ENCODE results near the gene ZNF112. TPM values are rescaled to one million over a fixed set of nuclear protein-coding genes. Genes with fewer than 3 reads are reported as not detected.
"Not testable (repeated sequence)": the region's sequence is repeated elsewhere in the genome, so short reads cannot be mapped to it uniquely, and the experiment has no call there.

Gene ZNF112
- total RNA-seq, 3 donors from 2014 or later (not counting 1 experiment from before 2014, with no cell fraction given), result 0.39 TPM; not detected in 2

DNA sequence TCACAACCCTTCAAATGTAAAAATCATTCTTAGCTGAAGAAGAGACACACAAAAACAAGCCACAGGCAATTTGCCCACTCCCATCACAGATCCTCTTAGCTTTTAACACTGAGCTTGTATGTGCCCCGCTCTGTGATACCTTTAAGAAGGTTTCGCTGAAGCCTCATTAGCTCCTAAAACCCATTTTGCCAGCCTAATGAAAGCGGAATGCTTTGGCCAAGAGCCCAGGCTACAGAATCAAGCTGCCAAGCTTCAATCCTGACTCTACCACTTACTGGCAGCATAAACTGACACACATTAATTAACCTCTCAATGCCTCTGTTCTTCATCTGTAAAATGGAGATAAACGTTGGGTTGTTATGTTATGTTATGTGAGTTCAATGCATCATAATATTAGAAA is 10.5 kb downstream of the ZNF112 start:
- intact Hi-C loops (cut with micrococcal nuclease), result no loop called here
- H3K27me3 Mint-ChIP-seq (ENCODE audit: low read depth in 2 of 2), result no peaks in the 10 kb centered on the region
- Histone ChIP-seq H3K27ac (ENCODE audit: low read length) (no peak overlapping the region), H3K4me3 (ENCODE audit: low read length) (no peak overlapping the region), H3K27me3 (ENCODE audit: control insufficient read depth, insufficient read depth, low read length) (no peaks in the 10 kb centered on the region), H3K36me3 (ENCODE audit: control insufficient read depth, insufficient read depth, low read length) (no peaks in the 10 kb centered on the region), H3K4me1 (ENCODE audit: control insufficient read depth, insufficient read depth, low read length) (no peaks in the 10 kb centered on the region), H3K9me3 (ENCODE audit: control insufficient read depth, insufficient read depth, low read length) (peaks cover 7% of the 10 kb centered on the region)
- no peak overlapping the region for H3K4me3 Mint-ChIP-seq
- WGBS (ENCODE audit: insufficient coverage), result 94% methylated on average over 3 of the region's 4 CpGs
- peaks cover 8 to 19% of the 10 kb centered on the region in 2 donors for H3K9me3 Mint-ChIP-seq
- H3K27ac Mint-ChIP-seq, result no peak overlapping the region
- no peak for ATAC-seq
- peaks cover 22% of the 10 kb centered on the region for H3K36me3 Mint-ChIP-seq
- H3K4me1 Mint-ChIP-seq, result no peaks in the 10 kb centered on the region
- DNase-seq, result no peak
- TF ChIP-seq, protein P1, sequence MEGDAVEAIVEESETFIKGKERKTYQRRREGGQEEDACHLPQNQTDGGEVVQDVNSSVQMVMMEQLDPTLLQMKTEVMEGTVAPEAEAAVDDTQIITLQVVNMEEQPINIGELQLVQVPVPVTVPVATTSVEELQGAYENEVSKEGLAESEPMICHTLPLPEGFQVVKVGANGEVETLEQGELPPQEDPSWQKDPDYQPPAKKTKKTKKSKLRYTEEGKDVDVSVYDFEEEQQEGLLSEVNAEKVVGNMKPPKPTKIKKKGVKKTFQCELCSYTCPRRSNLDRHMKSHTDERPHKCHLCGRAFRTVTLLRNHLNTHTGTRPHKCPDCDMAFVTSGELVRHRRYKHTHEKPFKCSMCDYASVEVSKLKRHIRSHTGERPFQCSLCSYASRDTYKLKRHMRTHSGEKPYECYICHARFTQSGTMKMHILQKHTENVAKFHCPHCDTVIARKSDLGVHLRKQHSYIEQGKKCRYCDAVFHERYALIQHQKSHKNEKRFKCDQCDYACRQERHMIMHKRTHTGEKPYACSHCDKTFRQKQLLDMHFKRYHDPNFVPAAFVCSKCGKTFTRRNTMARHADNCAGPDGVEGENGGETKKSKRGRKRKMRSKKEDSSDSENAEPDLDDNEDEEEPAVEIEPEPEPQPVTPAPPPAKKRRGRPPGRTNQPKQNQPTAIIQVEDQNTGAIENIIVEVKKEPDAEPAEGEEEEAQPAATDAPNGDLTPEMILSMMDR (IDR thresholded peaks at IDR 0.05), result no peak

DNA sequence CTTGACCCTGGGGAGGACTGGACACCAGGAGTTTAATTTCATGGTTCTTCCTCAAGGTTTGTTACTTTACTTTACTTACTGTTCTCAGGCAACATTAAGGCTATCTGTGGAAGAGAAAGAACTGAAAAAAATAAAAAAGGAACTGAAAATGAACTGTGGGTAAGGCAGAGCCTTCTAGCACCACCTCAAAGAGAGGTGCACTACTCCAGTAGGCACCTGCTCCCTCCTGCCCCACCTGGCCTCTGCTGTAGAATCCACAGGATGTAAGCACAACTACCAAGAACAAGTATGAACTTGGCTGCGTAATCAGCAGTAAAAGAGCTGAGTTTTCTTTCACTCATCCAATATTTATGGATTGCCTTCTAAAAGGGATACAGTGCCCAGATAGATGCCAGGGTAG is 12.2 kb downstream of the ZNF112 start:
- Histone ChIP-seq H3K4me3 (ENCODE audit: low read length) (no peak overlapping the region), H3K27ac (ENCODE audit: low read length) (no peak overlapping the region), H3K9me3 (ENCODE audit: control insufficient read depth, insufficient read depth, low read length) (peaks cover 10% of the 10 kb centered on the region), H3K4me1 (ENCODE audit: control insufficient read depth, insufficient read depth, low read length) (no peaks in the 10 kb centered on the region), H3K27me3 (ENCODE audit: control insufficient read depth, insufficient read depth, low read length) (no peaks in the 10 kb centered on the region), H3K36me3 (ENCODE audit: control insufficient read depth, insufficient read depth, low read length) (no peaks in the 10 kb centered on the region)
- DNase-seq, result no peak
- intact Hi-C loops (cut with micrococcal nuclease), result no loop called here
- TF ChIP-seq, protein P1 (IDR thresholded peaks at IDR 0.05), result no peak
- Mint-ChIP-seq H3K4me3 (no peak overlapping the region), H3K4me1 (no peaks in the 10 kb centered on the region), H3K27me3 (ENCODE audit: low read depth in 2 of 2) (no peaks in the 10 kb centered on the region), H3K27ac (no peak overlapping the region), H3K36me3 (peaks cover 16% of the 10 kb centered on the region), H3K9me3 (peaks cover 8 to 13% of the 10 kb centered on the region in 2 donors)
- ATAC-seq, result no peak
- WGBS (ENCODE audit: insufficient coverage), result 29% methylated on average over 1 of the region's 1 CpG

DNA sequence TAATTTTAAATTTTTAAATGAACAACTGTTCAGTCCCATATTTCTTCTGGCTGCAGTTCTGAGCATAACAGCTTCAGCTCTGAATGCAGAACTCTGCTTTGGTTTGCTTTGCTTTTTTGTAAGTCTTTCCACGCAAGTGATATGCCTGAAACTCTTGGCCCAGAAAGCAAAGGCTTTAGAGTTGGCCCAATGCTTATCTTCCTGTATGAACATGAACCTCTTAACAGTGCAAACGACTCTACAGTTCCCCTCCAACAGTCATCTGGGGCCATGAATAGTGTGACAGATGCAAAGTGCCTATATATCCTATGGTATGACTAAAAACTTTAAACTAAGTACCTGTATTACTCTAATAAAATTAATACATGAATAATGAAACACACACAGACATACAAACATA is 14.7 kb downstream of the ZNF112 start:
- Histone ChIP-seq H3K27ac (ENCODE audit: low read length) (no peak overlapping the region), H3K27me3 (ENCODE audit: control insufficient read depth, insufficient read depth, low read length) (no peaks in the 10 kb centered on the region), H3K36me3 (ENCODE audit: control insufficient read depth, insufficient read depth, low read length) (no peaks in the 10 kb centered on the region), H3K4me1 (ENCODE audit: control insufficient read depth, insufficient read depth, low read length) (no peaks in the 10 kb centered on the region), H3K4me3 (ENCODE audit: low read length) (no peak overlapping the region), H3K9me3 (ENCODE audit: control insufficient read depth, insufficient read depth, low read length) (peaks cover 10% of the 10 kb centered on the region)
- H3K27me3 Mint-ChIP-seq (ENCODE audit: low read depth in 2 of 2), result no peaks in the 10 kb centered on the region
- no peaks in the 10 kb centered on the region for H3K4me1 Mint-ChIP-seq
- H3K9me3 Mint-ChIP-seq, result peaks cover 7 to 8% of the 10 kb centered on the region in 2 donors
- ATAC-seq (no peak), DNase-seq (no peak)
- intact Hi-C loops (cut with micrococcal nuclease), result no loop called here
- H3K4me3 Mint-ChIP-seq, result no peak overlapping the region
- no peak overlapping the region for H3K27ac Mint-ChIP-seq
- WGBS (ENCODE audit: insufficient coverage), result 100% methylated on average over 2 of the region's 2 CpGs
- TF ChIP-seq, protein P1 (IDR thresholded peaks at IDR 0.05), result no peak
- H3K36me3 Mint-ChIP-seq, result no peaks in the 10 kb centered on the region

DNA sequence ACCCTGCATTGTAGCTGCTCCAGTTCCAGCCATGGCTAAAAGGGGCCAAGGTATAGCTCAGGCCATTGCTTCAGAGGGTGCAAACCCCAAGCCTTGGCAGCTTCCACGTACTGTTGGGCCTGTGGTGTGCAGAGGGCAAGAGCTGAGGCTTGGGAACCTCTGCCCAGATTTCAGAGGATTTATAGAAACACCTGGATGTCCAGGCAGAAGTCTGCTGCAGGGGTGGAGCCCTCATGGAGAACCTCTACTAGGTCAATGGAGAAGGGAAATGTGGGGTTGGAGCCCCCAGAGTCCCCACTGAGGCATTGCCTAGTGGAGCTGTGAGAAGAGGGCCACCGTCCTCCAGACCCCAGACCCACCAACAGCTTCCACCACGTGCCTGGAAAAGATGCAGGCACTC is 21.8 kb downstream of the ZNF112 start:
- H3K9me3 Mint-ChIP-seq, result peaks cover 8 to 23% of the 10 kb centered on the region in 2 donors
- H3K4me1 Mint-ChIP-seq; H3K27ac ChIP-seq (ENCODE audit: low read length); H3K27me3 Mint-ChIP-seq (ENCODE audit: low read depth in 2 of 2); intact Hi-C loops (cut with micrococcal nuclease); H3K4me1 ChIP-seq (ENCODE audit: control insufficient read depth, insufficient read depth, low read length); H3K4me3 Mint-ChIP-seq; H3K27ac Mint-ChIP-seq; H3K4me3 ChIP-seq (ENCODE audit: low read length); H3K27me3 ChIP-seq (ENCODE audit: control insufficient read depth, insufficient read depth, low read length); DNase-seq; H3K36me3 ChIP-seq (ENCODE audit: control insufficient read depth, insufficient read depth, low read length); ATAC-seq: not testable (repeated sequence)
- H3K36me3 Mint-ChIP-seq, result peaks cover 29% of the 10 kb centered on the region
- H3K9me3 ChIP-seq (ENCODE audit: control insufficient read depth, insufficient read depth, low read length), result peaks cover 26% of the 10 kb centered on the region
- WGBS (ENCODE audit: insufficient coverage), result 57% methylated on average over 3 of the region's 3 CpGs
